HFFc6 (cell line): Measurements from ENCODE around the gene SEC24A. TPM values are rescaled to one million over a fixed set of nuclear protein-coding genes. Genes with fewer than 3 reads are reported as not detected.

ENCODE experiments used
- DNase-seq: peaks from one replicate; pipeline ENCODE4 v3.0.0-alpha.2; 2018
- H3K27ac Mint-ChIP-seq: 2 replicates; pipeline ENCODE4 v1.8.0; 2020; ENCODE audit warnings: mild to moderate bottlenecking, mixed read lengths
- H3K27me3 Mint-ChIP-seq: 2 replicates; pipeline ENCODE4 v1.8.0; 2021; ENCODE audit warnings: mild to moderate bottlenecking, moderate library complexity, mixed read lengths; ENCODE audit not compliant: insufficient read depth
- H3K36me3 Mint-ChIP-seq: 2 replicates; pipeline ENCODE4 v1.8.0; 2021; ENCODE audit warnings: low read depth, mixed read lengths
- H3K4me1 Mint-ChIP-seq: 2 replicates; pipeline ENCODE4 v1.8.0; 2020; ENCODE audit warnings: low read depth, mixed read lengths
- H3K4me3 Mint-ChIP-seq: 2 replicates; pipeline ENCODE4 v1.8.0; 2020; ENCODE audit warnings: mild to moderate bottlenecking, moderate library complexity, mixed read lengths
- H3K9me3 Mint-ChIP-seq: 2 replicates; pipeline ENCODE4 v1.8.0; 2020; ENCODE audit warnings: mild to moderate bottlenecking, mixed read lengths
- CTCF ChIP-seq: fragments of 200-600 bp; sonication (generic); IDR thresholded peaks from 2 replicates; pipeline ENCODE4 v1.5.0; 2021; ENCODE audit warnings: antibody characterized with exemption, mild to moderate bottlenecking
- total RNA-seq, 6 experiments: library from RNA; stranded (reverse); fragmentation: NEBNext Ultra II Directional; extraction: Animal tissue kit (Norgen Biotek cat#: 25700); gene quantifications; 2 replicates in 1 of 6; 3 replicates in 5 of 6; pipeline ENCODE4 v1.2.3, GENCODE V29; 2021

The SEC24A gene
- total RNA-seq, 6 experiments from 2014 or later: 37.3 to 45.5 (median 42.2) TPM

- Mint-ChIP-seq H3K4me1 (peaks cover 4% of the 10 kb centered on the region; the same call in 1 of the 2 replicates), H3K4me3 (no peak overlapping the region), H3K27ac (no peak overlapping the region), H3K27me3 (no peaks in the 10 kb centered on the region), H3K9me3 (no peaks in the 10 kb centered on the region), H3K36me3 (peaks cover 31% of the 10 kb centered on the region)
- no peak for TF ChIP-seq CTCF
- no peak for DNase-seq
Observed at GRCh38 chr5:134608555-134608954, 40.0 kb upstream of the SEC24A start.

- no peak overlapping the region for H3K27ac Mint-ChIP-seq
- peaks cover 2% of the 10 kb centered on the region; the same call in 1 of the 2 replicates for H3K4me1 Mint-ChIP-seq
Observed at GRCh38 chr5:134609232-134609851, 39.2 kb upstream of the SEC24A start.

GRCh38 chr5:134610725-134611124, 37.9 kb upstream of the SEC24A start:
- Mint-ChIP-seq H3K4me3 (no peak overlapping the region), H3K4me1 (peaks cover 7% of the 10 kb centered on the region; the same call in 1 of the 2 replicates), H3K27me3 (no peaks in the 10 kb centered on the region), H3K36me3 (peaks cover 23% of the 10 kb centered on the region), H3K9me3 (no peaks in the 10 kb centered on the region), H3K27ac (no peak overlapping the region)
- DNase-seq: no peak
- TF ChIP-seq CTCF: no peak

More at GRCh38 chr5:134609232-134609851, 39.2 kb upstream of the SEC24A start:
- peaks cover 31% of the 10 kb centered on the region for H3K36me3 Mint-ChIP-seq
- no peak overlapping the region for H3K4me3 Mint-ChIP-seq
- TF ChIP-seq CTCF: no peak
- DNase-seq: no peak
- no peaks in the 10 kb centered on the region for H3K9me3 Mint-ChIP-seq
- H3K27me3 Mint-ChIP-seq: no peaks in the 10 kb centered on the region

- Mint-ChIP-seq H3K27ac (no peak overlapping the region), H3K9me3 (no peaks in the 10 kb centered on the region), H3K4me1 (peaks cover 7% of the 10 kb centered on the region; the same call in 1 of the 2 replicates), H3K27me3 (no peaks in the 10 kb centered on the region), H3K4me3 (no peak overlapping the region), H3K36me3 (peaks cover 22% of the 10 kb centered on the region)
- DNase-seq: no peak
- no peak for TF ChIP-seq CTCF
Observed at GRCh38 chr5:134611515-134611914, 37.1 kb upstream of the SEC24A start.

- no peak for TF ChIP-seq CTCF
- Mint-ChIP-seq H3K4me1 (peaks cover 7% of the 10 kb centered on the region; the same call in 1 of the 2 replicates), H3K27me3 (no peaks in the 10 kb centered on the region), H3K9me3 (no peaks in the 10 kb centered on the region), H3K27ac (peak overlapping the region; percentile 5; the same call in 1 of the 2 replicates), H3K36me3 (peaks cover 22% of the 10 kb centered on the region), H3K4me3 (no peak overlapping the region)
- no peak for DNase-seq
Observed at GRCh38 chr5:134614450-134615085, 34.0 kb upstream of the SEC24A start.
